Neutrophil (primary cell): ENCODE measurements around the gene MPPED1.

Experiments
- H3K27ac ChIP-seq: fragments of 200-600 bp; sonication (generic); 2 replicates; pipeline ENCODE4 v1.5.1; 2016; ENCODE audit warnings: mild to moderate bottlenecking, moderate library complexity
- H3K27me3 ChIP-seq: fragments of 200-600 bp; sonication (generic); 2 replicates; pipeline ENCODE4 v1.6.0; 2016; ENCODE audit warnings: mild to moderate bottlenecking
- H3K36me3 ChIP-seq: fragments of 200-600 bp; sonication (generic); 2 replicates; pipeline ENCODE4 v1.5.1; 2017
- H3K4me1 ChIP-seq, 2 experiments: fragments of 200-600 bp in 1 of 2; sonication (generic) in 1 of 2; 1 replicate in 1 of 2; 2 replicates in 1 of 2; pipeline versions ENCODE4 v1.5.1 to v1.6.1; 2013 to 2016; ENCODE audit warnings: low read depth in 1 of 2, low read length in 1 of 2, mild to moderate bottlenecking in 1 of 2, moderate library complexity in 1 of 2; ENCODE audit not compliant: control insufficient read depth in 1 of 2, insufficient read depth in 1 of 2
- H3K4me3 ChIP-seq, 2 experiments: fragments of 200-600 bp in 1 of 2; sonication (generic) in 1 of 2; 1 replicate in 1 of 2; 2 replicates in 1 of 2; pipeline ENCODE4 v1.5.1; 2013 to 2016; ENCODE audit warnings: low read depth in 1 of 2, low read length in 1 of 2, mild to moderate bottlenecking in 1 of 2, moderate library complexity in 1 of 2
- H3K9me3 ChIP-seq: fragments of 200-600 bp; sonication (generic); 2 replicates; pipeline ENCODE4 v1.5.1; 2016
- CTCF ChIP-seq: fragments of 200-600 bp; sonication (generic); IDR thresholded peaks from 2 replicates; pipeline ENCODE4 v1.5.1; 2016; ENCODE audit warnings: antibody characterized with exemption

The MPPED1 gene

GRCh38 chr22:43476751-43477725, 65.2 kb downstream of the MPPED1 start:
- Histone ChIP-seq H3K36me3 (no peaks in the 10 kb centered on the region), H3K4me1 (peaks cover 0 to 6% of the 10 kb centered on the region in 2 experiments), H3K4me3 (no peak overlapping the region), H3K27ac (no peak overlapping the region), H3K9me3 (no peaks in the 10 kb centered on the region), H3K27me3 (peaks cover 8% of the 10 kb centered on the region)
- TF ChIP-seq CTCF, result no peak

GRCh38 chr22:43477966-43478365, 66.2 kb downstream of the MPPED1 start:
- no peak overlapping the region for H3K27ac ChIP-seq
- H3K36me3 ChIP-seq, result no peaks in the 10 kb centered on the region
- H3K4me3 ChIP-seq, result no peak overlapping the region
- H3K9me3 ChIP-seq, result no peaks in the 10 kb centered on the region
- peaks cover 0 to 8% of the 10 kb centered on the region in 2 experiments for H3K4me1 ChIP-seq
- peaks cover 8% of the 10 kb centered on the region for H3K27me3 ChIP-seq
- TF ChIP-seq CTCF, result no peak

- H3K27me3 ChIP-seq, result peaks cover 8% of the 10 kb centered on the region
- H3K27ac ChIP-seq, result no peak overlapping the region
- peaks cover 0 to 8% of the 10 kb centered on the region in 2 experiments for H3K4me1 ChIP-seq
- no peaks in the 10 kb centered on the region for H3K9me3 ChIP-seq
- no peak overlapping the region for H3K4me3 ChIP-seq
- TF ChIP-seq CTCF, result no peak
- H3K36me3 ChIP-seq, result no peaks in the 10 kb centered on the region
These were observed 66.9 kb downstream of the MPPED1 start for GRCh38 chr22:43478621-43479300.

- peaks cover 0 to 8% of the 10 kb centered on the region in 2 experiments for H3K4me1 ChIP-seq
- H3K9me3 ChIP-seq, result no peaks in the 10 kb centered on the region
- peaks cover 2% of the 10 kb centered on the region for H3K27me3 ChIP-seq
- H3K36me3 ChIP-seq, result no peaks in the 10 kb centered on the region
- H3K27ac ChIP-seq, result no peak overlapping the region
- no peak overlapping the region for H3K4me3 ChIP-seq
- TF ChIP-seq CTCF, result no peak
These were observed 67.6 kb downstream of the MPPED1 start for GRCh38 chr22:43479301-43479950.

- H3K36me3 ChIP-seq, result no peaks in the 10 kb centered on the region
- H3K9me3 ChIP-seq, result no peaks in the 10 kb centered on the region
- H3K27me3 ChIP-seq, result no peaks in the 10 kb centered on the region
- peaks cover 0 to 8% of the 10 kb centered on the region in 2 experiments for H3K4me1 ChIP-seq
- H3K4me3 ChIP-seq, result no peak overlapping the region
- no peak overlapping the region for H3K27ac ChIP-seq
- no peak for TF ChIP-seq CTCF
These were observed 68.1 kb downstream of the MPPED1 start for GRCh38 chr22:43479962-43480361.
